Adrenal gland (tissue), 5 donors: Measurements from ENCODE around the gene PTPRN2.

Experiments used
- CTCF ChIP-seq, 6 experiments: fragments of 450-650 bp in 4 of 6; fragments of 200-600 bp in 2 of 6; sonication (generic) in 1 of 6; IDR thresholded peaks; 1 replicate in 5 of 6; 2 replicates in 1 of 6; pipeline versions ENCODE4 v1.5.1 to v1.8.0; 2016 to 2021; ENCODE audit warnings: antibody characterized with exemption in 6 of 6, mild to moderate bottlenecking in 2 of 6, moderate library complexity in 1 of 6
- POLR2A ChIP-seq, 2 donors: fragments of 450-650 bp; IDR thresholded peaks; one replicate each; pipeline ENCODE4 v1.6.1; 2017; ENCODE audit warnings: antibody characterized with exemption in 2 of 2, mild to moderate bottlenecking in 2 of 2, moderate library complexity in 1 of 2
- donor health status: DM: no; HTN: no; CAD: no.

- no peak for TF ChIP-seq CTCF (IDR thresholded peaks at IDR 0.05)
- no peak for TF ChIP-seq POLR2A (IDR thresholded peaks at IDR 0.05)
These were observed 1008.2 kb downstream of the PTPRN2 start for GRCh38 chr7:157579425-157579824.
